GM21528 (cell line): ENCODE measurements around the gene TTLL5.

Experiments used
- ATAC-seq: cut with Tn5 transposase; IDR thresholded peaks from one replicate; pipeline ENCODE4 v1.9.1; 2021; ENCODE audit warnings: mild to moderate bottlenecking, moderate library complexity; ENCODE audit not compliant: unreplicated experiment, low FRiP score

The TTLL5 gene

GRCh38 chr14:75783602-75784313 lies 122.7 kb downstream of the TTLL5 start:
- ATAC-seq = no peak

- ATAC-seq = no peak
These were observed 123.3 kb downstream of the TTLL5 start for GRCh38 chr14:75784314-75784686.

GRCh38 chr14:75793806-75794205 lies 132.8 kb downstream of the TTLL5 start:
- ATAC-seq = no peak

GRCh38 chr14:75794615-75795038 lies 133.6 kb downstream of the TTLL5 start:
- no peak for ATAC-seq

- ATAC-seq = no peak
These were observed 139.7 kb downstream of the TTLL5 start for GRCh38 chr14:75800792-75801191.

- ATAC-seq = no peak
These were observed 141.4 kb downstream of the TTLL5 start for GRCh38 chr14:75802486-75802885.

- no peak for ATAC-seq
These were observed 142.7 kb downstream of the TTLL5 start for GRCh38 chr14:75803765-75804164.

- no peak for ATAC-seq
These were observed 143.7 kb downstream of the TTLL5 start for GRCh38 chr14:75804570-75805275.

- ATAC-seq = no peak
These were observed 144.6 kb downstream of the TTLL5 start for GRCh38 chr14:75805646-75806045.

- no peak for ATAC-seq
These were observed 145.3 kb downstream of the TTLL5 start for GRCh38 chr14:75806352-75806832.

GRCh38 chr14:75807667-75808360 lies 146.8 kb downstream of the TTLL5 start:
- no peak for ATAC-seq

GRCh38 chr14:75811136-75811829 lies 150.2 kb downstream of the TTLL5 start:
- ATAC-seq = no peak

- no peak for ATAC-seq
These were observed 150.9 kb downstream of the TTLL5 start for GRCh38 chr14:75811872-75812499.

GRCh38 chr14:75812622-75813021 lies 151.6 kb downstream of the TTLL5 start:
- no peak for ATAC-seq

- no peak for ATAC-seq
These were observed 159.7 kb downstream of the TTLL5 start for GRCh38 chr14:75820761-75821160.

GRCh38 chr14:75821831-75822521 lies 160.9 kb downstream of the TTLL5 start:
- ATAC-seq = no peak

GRCh38 chr14:75822522-75823141 lies 161.6 kb downstream of the TTLL5 start:
- no peak for ATAC-seq

GRCh38 chr14:75823334-75823733 lies 162.3 kb downstream of the TTLL5 start:
- no peak for ATAC-seq

GRCh38 chr14:75824318-75824717 lies 163.3 kb downstream of the TTLL5 start:
- ATAC-seq = no peak
